ENCODE measurements around the gene CAPN14.

The CAPN14 gene

GRCh38 chr2:31137211-31138036 is 79.9 kb downstream of the CAPN14 start:
- no peak for DNase-seq

GRCh38 chr2:31136732-31137131 is 80.6 kb downstream of the CAPN14 start:
- DNase-seq, result no peak

GRCh38 chr2:31136000-31136399 is 81.3 kb downstream of the CAPN14 start:
- no peak for DNase-seq

- DNase-seq, result no peak
These were observed 82.8 kb downstream of the CAPN14 start for GRCh38 chr2:31134480-31134879.

- no peak for DNase-seq
These were observed 84.5 kb downstream of the CAPN14 start for GRCh38 chr2:31132786-31133185.

- no peak for DNase-seq
These were observed 85.4 kb downstream of the CAPN14 start for GRCh38 chr2:31131871-31132270.

- no peak for DNase-seq
These were observed 87.7 kb downstream of the CAPN14 start for GRCh38 chr2:31129375-31130171.

- DNase-seq, result no peak
These were observed 89.4 kb downstream of the CAPN14 start for GRCh38 chr2:31127931-31128330.

- no peak for DNase-seq
These were observed 91.2 kb downstream of the CAPN14 start for GRCh38 chr2:31125918-31126695.

GRCh38 chr2:31124904-31125303 is 92.4 kb downstream of the CAPN14 start:
- DNase-seq, result no peak

All from central memory CD4-positive, alpha-beta T cell (primary cell).